Esophagus squamous epithelium (tissue), 4 donors: Measurements from ENCODE around the gene IQGAP2.

Source experiments
- CTCF ChIP-seq, 6 experiments: fragments of 450-650 bp in 4 of 6; fragments of 200-600 bp in 2 of 6; sonication (generic) in 2 of 6; IDR thresholded peaks; one replicate each; pipeline ENCODE4 v1.5.1; 2016 to 2019; ENCODE audit warnings: antibody characterized with exemption in 6 of 6, mild to moderate bottlenecking in 4 of 6, moderate library complexity in 4 of 6
- POLR2A ChIP-seq, 4 donors: fragments of 450-650 bp; IDR thresholded peaks; one replicate each; pipeline ENCODE4 v1.6.1; 2017; ENCODE audit warnings: antibody characterized with exemption in 4 of 4, mild to moderate bottlenecking in 4 of 4, moderate library complexity in 3 of 4

GRCh38 chr5:76365561-76365960, 37.5 kb upstream of the IQGAP2 start:
- TF ChIP-seq POLR2A (IDR thresholded peaks at IDR 0.05) (no peak), CTCF (IDR thresholded peaks at IDR 0.05) (no peak)
